Measurements from ENCODE around the gene CACNB3.

The CACNB3 gene

DNA sequence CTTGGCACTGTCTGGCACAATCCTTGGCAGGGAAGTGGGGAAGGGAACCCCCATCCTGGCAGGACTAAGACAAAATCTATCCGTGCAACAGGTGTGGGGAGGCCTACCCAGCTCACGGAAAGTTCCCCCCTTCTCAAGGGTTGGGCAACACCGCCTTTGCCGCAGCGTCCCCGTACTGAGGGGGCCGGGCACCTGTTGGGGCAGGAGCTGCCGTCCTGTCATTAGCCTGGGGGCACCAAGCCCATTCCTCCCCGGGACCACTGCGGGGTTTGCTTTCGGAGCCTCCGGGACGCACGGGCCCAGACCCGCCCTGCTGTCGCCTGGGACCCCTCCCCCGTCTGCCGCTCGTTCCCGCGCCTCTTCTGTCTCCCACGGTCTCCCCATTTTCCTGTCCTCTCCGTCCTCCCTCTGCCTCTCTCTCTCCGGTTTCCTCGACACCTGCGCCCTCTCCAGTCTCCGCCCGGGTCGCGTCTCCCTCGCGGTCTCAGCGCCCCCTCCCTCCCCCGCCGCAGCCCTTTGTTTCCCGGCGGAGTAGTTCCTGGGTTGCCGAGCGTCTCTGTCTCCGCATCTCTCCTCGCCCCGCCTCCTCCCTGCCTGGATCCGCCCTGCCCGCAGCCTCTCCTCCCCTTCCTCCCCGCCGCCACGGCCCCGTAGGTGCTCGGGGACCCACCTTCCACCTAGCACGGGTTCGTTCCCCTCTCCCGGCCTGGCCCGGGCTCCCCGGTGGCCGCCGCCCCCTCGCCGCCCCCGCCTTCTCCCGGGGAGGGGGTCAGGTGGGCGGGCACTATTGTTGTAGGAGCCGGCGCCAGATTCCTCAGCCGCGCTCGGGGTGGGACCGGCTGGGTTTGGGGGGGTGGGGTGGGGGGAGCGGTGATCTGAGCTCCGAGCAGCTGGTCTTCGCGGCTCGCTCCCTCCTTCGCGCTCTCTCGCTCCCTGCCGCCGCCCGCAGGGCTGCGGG, at the start of gene CACNB3:
Gene CACNB3 (plus strand): TSS at position 624 of the 958 bp plus-strand sequence. CDS start 434 bp downstream, outside the sequence.
- no peak for DNase-seq

DNA sequence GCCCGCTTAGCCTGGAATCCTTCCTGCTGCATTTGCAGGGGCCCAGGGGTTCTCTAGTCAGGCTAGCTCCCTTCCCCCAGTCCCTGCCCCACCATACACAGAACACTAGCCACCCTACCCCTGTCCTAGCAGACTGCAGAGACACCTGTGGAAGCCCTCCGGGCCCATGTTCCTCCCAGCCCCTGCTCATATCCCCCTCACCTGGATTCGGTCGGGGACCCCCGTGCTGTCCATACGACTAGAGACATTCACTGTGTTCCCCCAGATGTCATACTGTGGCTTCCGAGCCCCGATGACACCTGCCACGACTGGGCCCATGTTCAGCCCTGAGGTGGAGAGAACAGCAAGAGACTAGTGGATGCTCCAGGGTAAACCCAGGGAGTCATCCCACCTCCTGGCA, 49.6 kb upstream of the CACNB3 start:
- no peak for DNase-seq

GRCh38 chr12:48770756-48771155, 47.5 kb upstream of the CACNB3 start:
- DNase-seq = no peak

DNA sequence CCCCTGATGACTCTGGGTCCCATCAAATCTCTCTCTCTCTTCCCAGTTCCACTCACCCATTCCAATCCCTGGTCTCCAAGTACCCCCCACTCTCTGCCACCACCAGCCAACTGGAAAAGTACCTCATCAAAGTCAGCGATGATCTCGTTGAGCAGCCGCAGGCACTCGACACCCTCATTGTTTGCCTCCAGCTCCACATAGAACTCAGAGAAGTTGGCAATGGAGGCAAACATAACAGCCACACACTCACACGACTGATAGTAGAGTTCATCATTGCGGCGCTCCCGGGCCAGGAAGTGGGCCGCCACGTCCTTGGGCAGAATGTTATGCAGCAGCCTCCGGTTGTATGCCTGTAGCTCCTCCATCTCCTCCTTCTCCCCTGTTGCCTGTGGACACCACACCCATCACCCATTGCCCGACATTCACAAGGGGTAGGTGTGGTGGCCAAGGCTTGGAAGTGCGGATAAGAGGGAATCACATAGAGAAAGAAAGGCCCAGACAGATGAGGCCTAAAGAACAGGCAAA, 46.6 kb upstream of the CACNB3 start:
- DNase-seq = no peak

GRCh38 chr12:48773686-48774085, 44.6 kb upstream of the CACNB3 start:
- no peak for DNase-seq

DNA sequence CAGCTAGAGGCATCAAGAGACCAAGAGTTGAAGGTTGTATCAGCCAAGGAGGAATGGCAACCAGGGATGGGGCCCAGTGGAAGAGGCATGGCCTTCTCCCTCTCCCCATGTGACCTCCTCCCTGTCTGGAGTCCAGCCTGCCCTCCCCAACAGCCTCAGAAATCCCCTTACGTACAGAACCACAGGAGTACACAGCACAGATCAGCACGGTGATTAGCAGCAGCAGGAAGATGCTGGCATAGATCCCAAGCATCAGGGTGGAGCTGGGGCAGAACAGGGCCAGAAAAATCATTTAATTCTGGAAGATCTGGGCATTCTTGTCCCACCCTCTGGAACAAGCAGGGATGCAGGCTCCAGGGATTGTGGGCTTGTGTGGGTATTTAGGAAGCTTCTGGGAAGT, 43.8 kb upstream of the CACNB3 start:
- DNase-seq = no peak

GRCh38 chr12:48775299-48775698, 43.0 kb upstream of the CACNB3 start:
- DNase-seq = no peak

DNA sequence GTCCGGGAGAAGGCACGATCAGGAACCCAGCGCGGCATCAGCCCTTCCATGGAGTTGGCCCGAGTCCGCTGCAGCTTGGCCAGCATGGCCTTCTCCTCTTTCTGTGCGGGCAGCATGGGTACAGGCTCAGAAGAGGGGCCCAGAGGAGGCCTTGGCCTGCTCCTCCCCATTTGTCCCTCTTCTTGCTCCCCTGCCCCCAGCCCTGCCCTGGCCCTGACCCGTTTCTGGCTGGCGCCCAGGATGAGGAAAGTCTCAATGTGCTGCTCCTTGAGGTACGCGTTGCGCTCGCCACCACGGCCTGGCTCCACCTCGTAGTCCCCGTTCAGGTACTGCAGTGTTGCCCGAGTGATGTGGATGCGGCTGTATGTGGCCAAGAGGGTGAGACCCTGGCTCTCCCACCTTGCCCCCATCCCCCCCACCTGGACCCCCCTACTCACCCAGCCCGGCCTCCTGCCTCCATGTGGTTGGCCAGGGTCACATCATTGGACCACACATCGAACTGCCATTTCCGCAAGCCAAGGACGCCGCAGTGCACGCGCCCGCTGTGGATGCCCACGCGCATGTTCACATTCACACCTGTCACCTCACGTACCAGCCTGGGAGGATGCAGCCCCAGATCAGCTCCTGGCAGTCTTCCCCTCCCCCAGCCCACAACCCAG, 42.2 kb upstream of the CACNB3 start:
- no peak for DNase-seq

- no peak for DNase-seq
Observed at GRCh38 chr12:48776956-48777355, 41.3 kb upstream of the CACNB3 start.

DNA sequence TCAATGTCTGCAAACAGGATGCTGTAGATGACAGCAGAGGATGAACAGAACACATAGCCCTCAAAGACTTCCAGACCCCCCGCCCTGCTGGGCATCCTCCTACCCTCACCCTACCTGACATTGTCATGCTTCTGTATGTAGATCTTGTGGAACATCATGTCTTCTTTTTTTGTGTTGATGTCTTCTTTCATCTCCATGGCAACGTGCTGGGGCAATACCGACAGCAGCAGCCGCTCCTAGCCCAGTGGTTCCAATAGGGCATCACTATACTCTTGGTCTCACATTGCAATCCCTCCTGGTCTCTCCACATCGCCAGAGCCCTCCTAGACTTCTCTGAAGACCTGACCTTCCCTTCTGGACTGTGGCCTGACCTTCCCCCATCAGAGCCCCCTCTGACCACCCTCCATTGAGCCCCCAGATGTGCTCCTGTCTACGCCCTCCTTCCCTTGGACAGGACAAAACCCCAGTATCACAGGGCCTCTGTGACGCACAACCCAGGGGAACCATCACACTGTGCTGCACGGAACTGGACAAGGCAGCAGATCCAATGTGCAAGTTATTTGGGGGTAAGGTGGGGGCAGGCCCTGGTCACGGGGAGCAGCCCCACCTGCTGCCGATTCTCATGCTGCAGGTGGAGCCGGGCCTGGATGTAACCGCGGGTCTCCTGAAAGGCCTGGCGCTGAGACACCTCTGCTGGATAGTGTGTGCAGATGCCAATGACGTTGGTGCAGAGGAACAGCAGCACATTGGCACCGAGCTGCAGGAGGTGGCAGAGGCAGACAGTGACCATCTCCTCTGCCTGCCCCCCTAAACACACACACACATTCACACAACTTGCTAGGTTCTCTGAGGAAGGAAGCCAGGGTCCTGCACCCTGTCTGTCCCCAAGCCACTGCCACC, 40.5 kb upstream of the CACNB3 start:
- no peak for DNase-seq

DNA sequence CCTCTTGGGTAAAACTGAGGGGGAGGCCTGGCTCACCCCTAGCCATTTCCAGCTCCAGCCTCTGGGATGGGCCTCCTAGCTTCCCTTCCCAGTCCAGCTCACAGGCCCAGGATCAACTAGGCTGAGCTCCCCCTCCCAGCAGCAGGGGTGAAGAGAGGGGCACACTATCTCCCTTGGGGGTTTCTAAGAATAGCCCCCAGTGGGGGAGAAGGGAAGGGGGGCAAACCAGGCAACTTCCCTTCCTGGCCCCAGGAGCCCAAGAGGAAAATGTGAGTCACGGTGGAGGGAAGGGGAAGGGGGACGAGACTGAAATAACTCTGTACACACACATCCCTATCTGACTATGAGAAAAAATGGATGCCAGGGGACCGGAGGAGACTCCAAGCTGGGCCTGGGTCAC, 38.4 kb upstream of the CACNB3 start:
- no peak for DNase-seq

GRCh38 chr12:48780381-48781025, 37.8 kb upstream of the CACNB3 start:
- DNase-seq = no peak

DNA sequence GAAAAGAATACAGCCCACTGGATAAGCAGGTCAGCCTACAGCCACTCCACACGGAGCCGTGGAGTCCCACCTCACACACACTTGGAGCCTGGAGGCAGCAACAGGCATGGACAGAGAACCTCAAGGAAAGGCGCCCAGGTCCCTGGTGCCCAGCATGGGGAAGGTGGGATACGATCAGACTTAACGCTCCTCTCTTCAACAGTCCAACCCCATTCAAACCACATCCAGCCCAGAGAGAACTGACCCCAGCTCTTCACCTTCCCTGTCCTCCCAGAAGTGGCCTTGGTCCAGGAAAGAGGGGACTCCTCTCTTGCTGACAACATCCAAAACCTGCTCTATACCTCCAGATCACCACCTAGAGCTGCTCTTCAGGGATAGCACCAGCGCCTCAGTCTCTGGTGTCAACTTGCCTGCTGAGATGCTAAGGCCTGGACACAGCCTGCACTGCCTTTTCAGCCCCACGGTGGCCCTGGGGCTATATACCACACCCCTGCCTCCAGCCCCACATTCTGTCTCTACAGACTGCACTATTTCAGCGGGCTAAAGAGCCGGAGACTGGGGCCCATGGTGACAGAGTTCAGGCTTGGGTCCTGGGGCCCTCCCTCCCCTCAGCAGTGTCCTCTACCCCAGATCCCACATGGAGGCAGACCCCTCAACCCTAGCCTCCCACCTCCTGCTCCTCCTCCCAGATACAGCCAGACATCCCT, 36.4 kb upstream of the CACNB3 start:
- DNase-seq = no peak

DNA sequence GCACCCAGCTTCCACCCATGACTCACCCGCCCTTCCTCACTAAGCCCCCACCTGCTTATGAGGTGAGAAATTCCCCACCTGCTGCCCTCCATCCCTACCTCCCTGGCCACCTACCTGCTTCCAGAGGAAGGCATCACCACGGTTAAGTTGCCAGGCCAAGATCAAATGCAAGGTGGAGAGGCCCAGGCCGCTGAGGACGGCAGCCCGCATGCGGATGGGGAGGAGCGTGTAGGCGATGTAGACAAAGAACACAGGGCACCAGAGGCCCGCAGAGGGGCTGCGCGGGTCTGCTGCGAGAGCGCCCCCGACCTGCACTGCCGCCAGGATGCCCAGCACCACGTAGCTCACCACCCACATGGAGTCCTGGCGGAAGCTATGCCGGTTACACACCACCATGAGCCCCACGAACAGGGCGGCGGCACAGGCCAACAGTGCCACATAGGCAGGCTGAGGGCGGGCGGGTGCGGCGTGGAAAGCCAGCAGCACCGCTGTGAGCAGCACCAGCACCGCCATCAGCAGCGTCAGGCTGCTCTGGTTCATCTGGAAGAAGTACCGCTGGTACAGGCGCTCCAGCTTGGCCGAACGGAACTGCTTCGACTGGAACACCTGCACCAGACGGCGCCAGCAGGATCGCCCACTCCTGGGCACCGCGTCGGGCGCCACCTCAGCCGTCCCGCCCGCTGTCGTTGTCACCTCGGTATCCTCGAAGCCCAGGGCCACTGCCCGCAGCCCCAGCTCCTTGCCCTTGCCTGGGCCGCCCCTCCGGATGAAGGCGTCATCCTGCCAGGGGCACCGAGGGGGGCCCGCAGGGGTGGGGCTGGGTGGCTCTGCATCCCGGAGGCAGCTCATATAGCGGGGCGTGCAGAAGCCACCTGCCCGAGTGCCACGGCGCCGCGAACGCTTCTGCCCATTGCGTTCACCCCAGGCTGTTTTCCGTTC, 35.6 kb upstream of the CACNB3 start:
- DNase-seq = no peak

GRCh38 chr12:48783432-48783831, 34.9 kb upstream of the CACNB3 start:
- no peak for DNase-seq

DNA sequence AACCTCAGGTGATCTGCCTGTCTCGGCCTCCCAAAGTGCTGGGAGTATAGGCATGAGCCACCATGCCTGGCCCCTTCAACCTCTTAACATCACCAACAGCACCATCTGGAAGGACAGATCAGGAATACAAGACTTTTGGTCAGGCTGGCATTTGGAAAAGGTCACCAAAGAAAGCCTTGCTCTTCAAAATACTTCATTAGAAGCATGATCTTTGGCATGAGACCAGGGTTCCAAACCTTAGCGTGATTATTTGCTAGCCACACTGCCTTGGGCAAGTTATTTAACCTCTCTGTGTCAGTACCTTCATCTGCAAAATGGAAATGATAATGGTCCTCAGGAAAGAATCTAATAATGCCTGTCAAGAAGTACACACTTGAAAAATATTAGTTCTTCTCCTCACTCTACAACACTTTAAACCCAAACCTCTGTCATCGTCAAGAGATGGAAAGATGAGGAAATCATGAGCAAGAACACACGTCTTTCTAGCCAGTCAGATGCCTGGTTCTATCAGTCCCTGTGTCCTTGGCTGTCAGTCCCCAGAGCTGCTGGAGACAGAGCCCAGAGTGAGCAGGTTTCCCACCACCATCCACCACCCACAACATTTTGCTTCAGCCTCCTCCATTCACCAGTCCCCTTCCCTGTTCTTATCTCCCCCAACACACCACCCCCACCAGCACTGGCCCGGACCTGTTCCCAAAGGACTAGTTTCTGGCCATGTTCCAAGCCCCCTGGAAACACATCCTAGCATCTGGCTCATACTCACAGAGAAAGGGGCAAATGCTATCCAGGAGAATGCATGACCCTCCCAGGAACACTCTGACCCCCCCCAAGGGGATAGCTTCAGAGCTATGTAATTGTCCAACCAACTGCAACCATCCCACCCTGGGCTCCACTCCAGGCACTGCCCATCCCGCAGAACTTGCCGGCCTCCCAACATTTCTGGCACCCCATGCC, 31.4 kb upstream of the CACNB3 start:
- no peak for DNase-seq

DNA sequence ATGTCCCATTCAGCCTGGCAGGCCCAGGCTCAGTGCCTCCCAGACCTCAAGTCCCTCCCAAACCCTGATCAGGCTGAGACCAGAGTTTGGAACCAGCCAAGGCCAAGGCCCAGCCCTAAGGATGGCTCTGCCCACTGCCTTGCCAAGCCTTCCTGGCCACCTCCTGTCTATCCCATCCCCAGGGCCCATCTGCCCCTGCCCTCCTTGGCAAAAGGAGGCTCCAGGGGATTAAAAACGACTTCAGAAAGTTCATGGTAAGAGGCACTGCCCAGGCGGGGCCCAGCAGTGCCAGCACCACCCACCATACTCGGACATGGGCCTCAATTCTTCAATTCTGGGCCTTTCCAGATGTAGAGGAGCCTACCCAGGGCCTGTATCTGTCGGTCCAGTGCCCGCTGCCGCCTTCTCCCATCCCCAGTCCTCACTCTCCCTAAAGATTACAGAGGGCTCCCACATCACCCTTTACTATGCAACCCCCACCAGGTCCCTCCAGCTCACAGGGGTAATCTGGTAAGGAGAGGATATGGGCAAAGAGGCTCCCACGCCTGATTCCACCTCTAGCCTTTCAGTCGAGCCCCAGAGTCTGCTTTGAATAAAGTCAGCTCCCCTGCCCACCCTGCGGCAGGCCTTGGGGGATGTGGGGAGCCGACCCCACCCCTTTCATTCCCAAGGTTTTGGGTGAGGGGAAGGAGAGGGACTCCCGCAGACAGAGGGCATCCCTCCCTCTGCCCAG, 30.3 kb upstream of the CACNB3 start:
- no peak for DNase-seq

GRCh38 chr12:48788524-48788853, 29.8 kb upstream of the CACNB3 start:
- no peak for DNase-seq

All from DMS 273 treated with DMSO at 0.1 percent for 48 hours (cell line).